SK-N-SH (cell line): ENCODE results near the gene BANF1.

Source experiments
- EP300 ChIP-seq, 2 experiments: IDR thresholded peaks; 2 replicates each; pipeline versions ENCODE4 v1.4.0 to v1.6.1; 2012; ENCODE audit warnings: borderline replicate concordance in 1 of 2, low read depth in 1 of 2, low read length in 1 of 2
- RCOR1 ChIP-seq: fragments of 150-350 bp; IDR thresholded peaks from 2 replicates; pipeline ENCODE4 v1.6.1; 2017; ENCODE audit warnings: antibody characterized with exemption, low read length
- TF ChIP-seq, protein P1 (sequence below): fragments of 150-350 bp; IDR thresholded peaks from 2 replicates; pipeline ENCODE4 v1.6.1; 2016; ENCODE audit warnings: mild to moderate bottlenecking, low read depth, low read length
- TF ChIP-seq, protein P2 (sequence below): fragments of 200-600 bp; sonication (generic); IDR thresholded peaks from 2 replicates; pipeline ENCODE4 v1.6.1; 2017; ENCODE audit warnings: antibody characterized with exemption, mild to moderate bottlenecking, moderate library complexity

DNA sequence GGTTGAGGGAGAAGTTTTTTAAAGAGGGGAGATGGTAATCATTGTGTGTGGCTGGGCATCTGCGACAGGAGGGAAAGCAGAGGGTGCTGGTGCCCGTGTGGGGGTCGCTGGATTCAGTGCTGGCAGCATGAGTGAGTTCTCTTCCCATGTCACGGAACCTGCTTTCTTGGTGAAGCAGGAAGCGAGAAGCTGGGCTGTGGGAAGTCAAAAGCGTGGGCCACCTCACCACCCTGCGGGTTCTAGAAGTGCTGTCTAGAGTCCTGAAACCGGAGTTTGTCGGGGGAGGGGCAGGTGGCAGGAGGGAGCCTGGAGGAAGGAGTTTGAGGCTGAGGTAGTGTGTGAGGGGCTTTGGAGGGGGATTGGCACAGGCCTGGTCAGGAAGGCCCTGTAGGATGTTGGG, 26.5 kb upstream of the BANF1 start:
- no peak for TF ChIP-seq EP300 (IDR thresholded peaks at IDR 0.05; ENCODE audit: borderline replicate concordance in 1 of 2, low read depth in 1 of 2, low read length in 1 of 2)
- TF ChIP-seq, protein P1, sequence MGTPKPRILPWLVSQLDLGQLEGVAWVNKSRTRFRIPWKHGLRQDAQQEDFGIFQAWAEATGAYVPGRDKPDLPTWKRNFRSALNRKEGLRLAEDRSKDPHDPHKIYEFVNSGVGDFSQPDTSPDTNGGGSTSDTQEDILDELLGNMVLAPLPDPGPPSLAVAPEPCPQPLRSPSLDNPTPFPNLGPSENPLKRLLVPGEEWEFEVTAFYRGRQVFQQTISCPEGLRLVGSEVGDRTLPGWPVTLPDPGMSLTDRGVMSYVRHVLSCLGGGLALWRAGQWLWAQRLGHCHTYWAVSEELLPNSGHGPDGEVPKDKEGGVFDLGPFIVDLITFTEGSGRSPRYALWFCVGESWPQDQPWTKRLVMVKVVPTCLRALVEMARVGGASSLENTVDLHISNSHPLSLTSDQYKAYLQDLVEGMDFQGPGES = no peak
- TF ChIP-seq, protein P2, sequence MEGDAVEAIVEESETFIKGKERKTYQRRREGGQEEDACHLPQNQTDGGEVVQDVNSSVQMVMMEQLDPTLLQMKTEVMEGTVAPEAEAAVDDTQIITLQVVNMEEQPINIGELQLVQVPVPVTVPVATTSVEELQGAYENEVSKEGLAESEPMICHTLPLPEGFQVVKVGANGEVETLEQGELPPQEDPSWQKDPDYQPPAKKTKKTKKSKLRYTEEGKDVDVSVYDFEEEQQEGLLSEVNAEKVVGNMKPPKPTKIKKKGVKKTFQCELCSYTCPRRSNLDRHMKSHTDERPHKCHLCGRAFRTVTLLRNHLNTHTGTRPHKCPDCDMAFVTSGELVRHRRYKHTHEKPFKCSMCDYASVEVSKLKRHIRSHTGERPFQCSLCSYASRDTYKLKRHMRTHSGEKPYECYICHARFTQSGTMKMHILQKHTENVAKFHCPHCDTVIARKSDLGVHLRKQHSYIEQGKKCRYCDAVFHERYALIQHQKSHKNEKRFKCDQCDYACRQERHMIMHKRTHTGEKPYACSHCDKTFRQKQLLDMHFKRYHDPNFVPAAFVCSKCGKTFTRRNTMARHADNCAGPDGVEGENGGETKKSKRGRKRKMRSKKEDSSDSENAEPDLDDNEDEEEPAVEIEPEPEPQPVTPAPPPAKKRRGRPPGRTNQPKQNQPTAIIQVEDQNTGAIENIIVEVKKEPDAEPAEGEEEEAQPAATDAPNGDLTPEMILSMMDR = no peak
- no peak for TF ChIP-seq RCOR1
